M059J (cell line): ENCODE data around the gene RGP1. TPM values are rescaled to one million over a fixed set of nuclear protein-coding genes. Genes with fewer than 3 reads are reported as not detected.

Source experiments
- DNase-seq: peaks from one replicate; pipeline ENCODE4 v3.0.0-alpha.2; 2012; ENCODE audit warnings: low read depth
- total RNA-seq: library from RNA; depleted of rRNA; stranded (reverse); fragments of >200 nt; shearing (Covaris generic); gene quantifications from 2 replicates; pipeline ENCODE4 v1.2.3, GENCODE V29; 2014

Gene RGP1
- total RNA-seq, 1 experiment from 2014 or later = 22.4 TPM

GRCh38 chr9:35743880-35744518 lies 5.1 kb upstream of the RGP1 start:
- DNase-seq = no peak

GRCh38 chr9:35745569-35745968 lies 3.5 kb upstream of the RGP1 start:
- no peak for DNase-seq

GRCh38 chr9:35746583-35746982 lies 2.5 kb upstream of the RGP1 start:
- peak; percentile 29 for DNase-seq

DNA sequence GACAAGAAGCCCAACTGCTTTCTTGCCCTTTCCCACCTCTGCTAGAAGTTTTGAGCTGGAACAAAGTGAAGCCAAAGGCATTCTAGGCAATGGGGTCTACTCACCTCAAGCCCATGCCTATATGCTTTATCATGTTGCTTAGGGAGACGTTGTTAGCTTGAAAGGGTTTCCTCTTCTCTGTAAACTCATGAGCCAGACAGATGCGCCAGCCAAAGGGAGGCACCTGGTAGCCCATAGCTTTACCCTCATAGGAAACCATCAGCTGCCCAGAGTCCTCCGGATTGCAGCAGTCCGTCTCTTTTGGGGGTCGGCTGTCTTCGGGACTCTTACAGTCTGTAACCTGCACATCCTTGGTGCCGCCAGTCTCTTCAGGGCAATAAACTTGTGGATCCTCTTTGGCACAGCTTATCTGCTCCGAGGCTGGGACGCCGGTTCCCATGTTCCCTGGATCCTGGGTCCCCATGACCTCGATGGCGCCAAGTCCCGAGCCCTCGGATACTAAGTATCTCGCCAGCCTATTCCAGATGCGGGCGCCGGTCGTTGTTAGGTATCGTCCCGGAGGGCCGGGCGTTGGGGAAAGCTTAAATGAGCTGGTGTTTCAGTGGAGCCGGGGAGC lies 737 bp upstream of the RGP1 start:
- DNase-seq = peak; percentile 33

- peak; percentile 46 for DNase-seq
These were observed 598 bp downstream of the RGP1 start for GRCh38 chr9:35749515-35750255.

- no peak for DNase-seq
These were observed 1.1 kb downstream of the RGP1 start for GRCh38 chr9:35750256-35750531.

GRCh38 chr9:35753466-35753865 lies 4.4 kb downstream of the RGP1 start:
- no peak for DNase-seq

GRCh38 chr9:35754264-35754663 lies 5.2 kb downstream of the RGP1 start, which contains the start of gene MSMP:
Gene MSMP (minus strand): TSS chr9:35754276. CDS start chr9:35754129, 147 bp downstream.
- DNase-seq = no peak

DNA sequence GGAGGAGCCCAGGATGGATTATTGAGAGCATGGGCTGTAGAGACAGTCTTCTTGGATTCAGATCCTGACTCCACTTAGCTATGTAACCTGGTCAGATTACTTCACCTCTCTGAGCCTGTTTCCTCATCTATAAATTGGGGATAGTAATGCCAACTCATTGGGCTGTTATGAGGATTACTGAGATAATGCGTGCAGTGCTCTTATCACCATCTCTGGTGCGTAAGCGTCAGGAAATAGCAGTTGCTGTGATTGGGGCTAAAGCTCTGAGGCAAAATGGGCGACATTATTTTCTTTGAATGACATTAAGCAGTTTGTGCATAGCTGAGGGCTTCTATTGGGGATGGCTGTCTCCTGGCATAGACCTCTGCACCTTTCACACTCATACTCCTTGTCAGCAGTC lies 6.0 kb downstream of the RGP1 start:
- DNase-seq = no peak

GRCh38 chr9:35756275-35757225 lies 7.5 kb downstream of the RGP1 start:
- peak; percentile 67 for DNase-seq

DNA sequence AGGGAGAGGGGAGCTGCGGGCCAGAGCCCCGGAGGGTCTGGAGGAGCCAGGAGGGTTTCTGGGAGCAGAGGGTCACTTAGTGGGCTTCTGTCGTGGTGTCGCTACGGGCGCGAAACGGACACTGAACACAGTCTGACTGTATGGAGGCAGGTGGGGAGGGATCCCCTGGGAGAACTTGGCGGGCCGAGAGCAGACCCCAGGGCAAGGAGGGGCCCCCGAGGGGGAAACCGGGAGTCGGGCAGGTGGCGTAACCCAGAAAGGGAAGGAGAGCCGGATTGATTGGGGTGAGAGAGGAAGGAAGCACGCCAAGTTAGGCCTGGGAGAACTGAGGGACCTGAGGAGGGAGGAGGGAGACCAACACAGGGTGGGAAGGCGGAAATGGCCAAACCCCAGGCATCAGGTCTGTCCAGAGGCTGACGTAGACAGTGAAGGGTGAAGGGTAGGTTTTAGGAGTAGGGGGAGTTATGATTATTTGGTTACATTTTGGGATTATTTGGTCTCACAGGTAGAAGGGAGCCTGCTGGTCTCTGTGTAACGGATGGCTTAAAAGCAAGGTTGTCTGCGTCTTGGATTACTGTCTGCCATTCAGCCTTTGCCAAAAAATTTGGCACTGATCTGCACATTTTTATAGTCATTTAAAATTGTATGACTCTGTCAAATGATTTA lies 8.3 kb downstream of the RGP1 start:
- DNase-seq = peak; percentile 60

DNA sequence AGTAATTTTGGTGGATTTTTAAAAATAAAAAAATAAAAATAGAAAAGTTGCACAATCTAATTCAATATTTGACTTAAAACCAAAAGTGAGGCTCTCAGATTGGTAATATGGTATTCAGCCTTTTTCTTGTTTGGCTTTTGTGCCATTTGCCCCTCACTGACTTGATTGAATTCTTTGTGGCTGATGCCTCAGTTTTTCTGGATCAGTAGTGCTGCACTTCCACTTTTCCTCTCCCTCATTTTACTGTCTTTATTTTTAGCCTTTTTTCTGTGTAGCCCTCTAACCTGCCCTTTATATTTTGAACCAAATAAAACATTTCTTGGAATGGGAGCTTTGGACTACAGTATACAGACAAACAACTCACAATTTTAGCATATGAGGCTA lies 8.8 kb downstream of the RGP1 start:
- DNase-seq = no peak

DNA sequence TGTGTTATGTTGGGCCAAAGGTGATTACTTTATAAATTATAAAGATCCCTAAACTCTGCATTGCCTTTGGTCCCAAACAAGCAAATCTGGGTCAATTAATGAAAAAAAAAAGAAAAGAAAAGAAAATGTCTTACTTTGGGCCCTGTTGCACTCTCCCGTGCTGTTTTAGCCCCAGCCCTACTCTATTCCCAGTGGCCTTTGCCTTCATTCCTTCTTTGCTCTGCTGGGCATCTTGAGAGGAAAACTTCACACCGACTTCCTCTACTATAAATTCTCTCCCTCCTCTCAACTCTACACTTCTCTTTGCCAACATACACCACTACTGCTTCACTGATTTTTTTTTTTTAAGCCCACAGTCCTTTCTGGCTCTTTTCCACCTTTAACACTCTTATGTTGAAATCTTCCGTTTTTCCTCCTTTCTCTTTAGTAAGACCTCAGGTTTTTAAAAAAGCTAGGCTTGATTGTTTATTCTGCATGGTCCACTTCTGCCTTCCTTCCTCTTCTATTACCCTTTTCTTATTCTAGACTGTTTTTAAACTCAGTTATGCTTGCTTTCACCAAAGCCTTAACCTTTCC lies 9.5 kb downstream of the RGP1 start:
- no peak for DNase-seq

DNA sequence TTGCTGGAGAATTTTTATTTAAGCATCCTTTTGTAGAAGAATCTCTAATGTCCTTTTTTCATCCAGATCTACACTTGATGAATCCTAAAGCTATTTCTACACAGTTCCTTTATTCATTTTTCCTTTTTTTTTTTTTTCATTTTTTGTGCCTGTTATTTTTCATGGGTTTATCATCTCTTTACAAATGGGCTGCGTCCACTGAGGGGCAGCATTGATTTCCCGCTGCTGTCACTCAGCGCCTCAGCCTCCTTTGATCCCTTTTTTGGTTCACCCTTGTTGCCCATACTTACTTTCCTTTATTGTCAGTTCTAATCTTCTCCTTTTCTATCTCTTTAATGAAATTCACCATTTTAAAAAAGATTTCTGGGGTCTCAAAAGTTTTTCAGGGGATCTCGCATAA lies 10.7 kb downstream of the RGP1 start:
- DNase-seq = no peak

DNA sequence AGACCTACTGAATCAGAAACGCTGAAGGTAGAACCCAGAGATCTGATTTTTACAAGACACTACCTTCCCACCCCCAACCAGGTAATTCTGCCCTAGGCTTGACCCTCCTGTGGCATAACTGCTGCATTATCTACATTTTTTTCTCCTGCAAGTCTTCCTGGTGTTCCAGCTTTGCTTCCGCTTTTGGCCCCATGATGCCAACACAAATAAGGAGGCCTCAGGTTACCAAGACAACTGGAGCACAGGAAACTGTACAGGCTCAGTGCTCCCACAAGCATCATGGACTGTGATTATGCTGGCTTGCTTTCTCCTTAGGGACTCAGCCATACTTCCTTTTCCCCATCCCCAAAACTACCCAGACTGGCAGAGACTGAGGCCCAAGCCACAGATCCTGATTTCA lies 11.6 kb downstream of the RGP1 start:
- DNase-seq = peak; percentile 75

DNA sequence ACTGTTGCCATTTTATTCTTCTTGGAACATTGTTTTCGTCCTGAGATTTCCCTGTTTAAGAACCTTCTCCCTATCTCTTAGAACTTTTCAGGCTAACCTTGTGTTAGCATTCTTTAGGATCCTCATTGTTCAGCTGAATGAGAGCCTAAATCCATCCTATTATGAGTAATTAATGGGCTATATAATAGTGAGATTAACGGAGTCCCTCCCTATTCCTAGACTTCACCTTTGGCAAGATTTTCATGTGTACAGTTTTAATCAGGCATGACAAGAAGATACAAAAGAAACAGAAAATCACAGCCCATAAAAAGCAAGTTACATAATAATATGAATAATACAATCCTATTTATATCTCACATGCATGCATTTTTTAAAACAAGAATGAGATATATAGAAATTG lies 14.1 kb downstream of the RGP1 start:
- no peak for DNase-seq

DNA sequence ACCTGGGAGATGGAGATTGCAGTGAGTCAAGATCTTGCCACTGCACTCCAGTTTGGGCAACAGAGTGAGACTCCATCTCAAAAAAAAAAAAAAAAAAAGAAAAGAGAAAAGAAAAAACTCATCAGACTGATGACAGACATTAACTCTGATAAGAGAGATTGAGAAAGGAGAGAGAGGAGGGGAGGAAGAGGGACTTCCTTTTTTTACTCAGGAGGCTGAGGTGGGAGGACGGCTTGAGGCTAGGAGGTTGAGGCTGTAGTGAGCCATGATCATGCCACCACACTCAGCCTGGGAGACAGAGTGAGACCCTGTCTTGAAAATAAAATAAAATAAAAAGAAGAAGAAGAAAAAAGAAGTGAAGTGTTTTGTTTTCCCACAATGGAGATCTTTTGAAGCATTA lies 14.7 kb downstream of the RGP1 start:
- no peak for DNase-seq

GRCh38 chr9:35766997-35767396 lies 17.9 kb downstream of the RGP1 start:
- no peak for DNase-seq

- no peak for DNase-seq
These were observed 18.4 kb downstream of the RGP1 start for GRCh38 chr9:35767458-35767857.

DNA sequence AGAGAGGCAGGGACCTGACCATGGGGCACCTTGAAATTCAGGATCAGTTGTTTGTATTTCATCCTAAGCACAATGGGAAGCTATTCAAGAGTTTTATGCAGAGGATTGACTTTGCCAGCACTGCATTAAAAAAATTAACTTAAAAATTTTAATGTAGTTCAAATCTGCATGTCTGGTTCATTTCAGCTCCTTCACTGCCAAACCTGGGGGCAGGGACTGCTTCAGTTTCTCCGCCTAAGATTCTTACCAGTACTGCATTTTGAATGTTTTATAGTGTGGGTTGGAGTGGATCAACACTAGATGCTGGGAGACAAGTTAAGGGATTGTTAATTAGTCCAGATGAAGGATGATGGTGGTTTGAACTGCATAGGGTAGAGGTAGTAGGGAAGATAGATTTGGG lies 20.7 kb downstream of the RGP1 start:
- no peak for DNase-seq

GRCh38 chr9:35771075-35771433 lies 22.0 kb downstream of the RGP1 start:
- no peak for DNase-seq
